Lower leg skin (tissue), 3 donors: ENCODE results near the gene RASA3.

ENCODE experiments used
- POLR2A ChIP-seq, 2 donors: fragments of 450-650 bp; IDR thresholded peaks; one replicate each; pipeline ENCODE4 v1.6.1; 2016 to 2017; ENCODE audit warnings: antibody characterized with exemption in 2 of 2, mild to moderate bottlenecking in 1 of 2, moderate library complexity in 1 of 2
- TF ChIP-seq, protein P1 (sequence below), 3 donors: fragments of 450-650 bp; IDR thresholded peaks; one replicate each; pipeline ENCODE4 v1.5.1; 2016; ENCODE audit warnings: antibody characterized with exemption in 3 of 3, mild to moderate bottlenecking in 3 of 3, moderate library complexity in 2 of 3

DNA sequence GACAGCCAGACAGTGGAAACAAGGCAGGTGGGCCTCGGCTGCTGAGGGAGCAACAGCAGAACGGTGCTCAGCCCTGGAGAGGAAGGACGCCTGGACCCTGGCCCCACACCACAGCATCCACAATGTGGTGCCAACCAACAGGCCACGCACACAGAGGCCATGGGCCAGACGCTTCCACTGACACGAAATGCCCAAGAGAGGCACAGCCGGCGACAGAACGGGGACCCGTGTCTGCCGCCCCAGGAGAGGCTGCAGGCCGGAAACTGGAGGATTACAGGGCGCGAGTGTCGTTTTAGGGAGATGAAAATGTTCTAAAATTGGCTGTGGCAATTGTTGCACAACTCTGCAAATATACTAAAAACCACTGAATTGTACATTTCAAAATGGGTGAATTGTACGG, 69.7 kb downstream of the RASA3 start:
- TF ChIP-seq, protein P1, sequence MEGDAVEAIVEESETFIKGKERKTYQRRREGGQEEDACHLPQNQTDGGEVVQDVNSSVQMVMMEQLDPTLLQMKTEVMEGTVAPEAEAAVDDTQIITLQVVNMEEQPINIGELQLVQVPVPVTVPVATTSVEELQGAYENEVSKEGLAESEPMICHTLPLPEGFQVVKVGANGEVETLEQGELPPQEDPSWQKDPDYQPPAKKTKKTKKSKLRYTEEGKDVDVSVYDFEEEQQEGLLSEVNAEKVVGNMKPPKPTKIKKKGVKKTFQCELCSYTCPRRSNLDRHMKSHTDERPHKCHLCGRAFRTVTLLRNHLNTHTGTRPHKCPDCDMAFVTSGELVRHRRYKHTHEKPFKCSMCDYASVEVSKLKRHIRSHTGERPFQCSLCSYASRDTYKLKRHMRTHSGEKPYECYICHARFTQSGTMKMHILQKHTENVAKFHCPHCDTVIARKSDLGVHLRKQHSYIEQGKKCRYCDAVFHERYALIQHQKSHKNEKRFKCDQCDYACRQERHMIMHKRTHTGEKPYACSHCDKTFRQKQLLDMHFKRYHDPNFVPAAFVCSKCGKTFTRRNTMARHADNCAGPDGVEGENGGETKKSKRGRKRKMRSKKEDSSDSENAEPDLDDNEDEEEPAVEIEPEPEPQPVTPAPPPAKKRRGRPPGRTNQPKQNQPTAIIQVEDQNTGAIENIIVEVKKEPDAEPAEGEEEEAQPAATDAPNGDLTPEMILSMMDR (IDR thresholded peaks at IDR 0.05), result no peak
- no peak for TF ChIP-seq POLR2A (IDR thresholded peaks at IDR 0.05)
